Stimulated activated CD4-positive, alpha-beta T cell treated with anti-CD3 and anti-CD28 coated beads, Interleukin-1b, Interleukin-23, amount 100 ng/mL, for 24 hours (primary cell): ENCODE data around the gene ARL6.

Experiments used
- DNase-seq, 4 experiments: peaks; one replicate each; pipeline ENCODE4 v3.0.0-alpha.2; 2020; ENCODE audit warnings: low read depth in 4 of 4, low spot score in 1 of 4

Gene ARL6, protein sequence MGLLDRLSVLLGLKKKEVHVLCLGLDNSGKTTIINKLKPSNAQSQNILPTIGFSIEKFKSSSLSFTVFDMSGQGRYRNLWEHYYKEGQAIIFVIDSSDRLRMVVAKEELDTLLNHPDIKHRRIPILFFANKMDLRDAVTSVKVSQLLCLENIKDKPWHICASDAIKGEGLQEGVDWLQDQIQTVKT

DNA sequence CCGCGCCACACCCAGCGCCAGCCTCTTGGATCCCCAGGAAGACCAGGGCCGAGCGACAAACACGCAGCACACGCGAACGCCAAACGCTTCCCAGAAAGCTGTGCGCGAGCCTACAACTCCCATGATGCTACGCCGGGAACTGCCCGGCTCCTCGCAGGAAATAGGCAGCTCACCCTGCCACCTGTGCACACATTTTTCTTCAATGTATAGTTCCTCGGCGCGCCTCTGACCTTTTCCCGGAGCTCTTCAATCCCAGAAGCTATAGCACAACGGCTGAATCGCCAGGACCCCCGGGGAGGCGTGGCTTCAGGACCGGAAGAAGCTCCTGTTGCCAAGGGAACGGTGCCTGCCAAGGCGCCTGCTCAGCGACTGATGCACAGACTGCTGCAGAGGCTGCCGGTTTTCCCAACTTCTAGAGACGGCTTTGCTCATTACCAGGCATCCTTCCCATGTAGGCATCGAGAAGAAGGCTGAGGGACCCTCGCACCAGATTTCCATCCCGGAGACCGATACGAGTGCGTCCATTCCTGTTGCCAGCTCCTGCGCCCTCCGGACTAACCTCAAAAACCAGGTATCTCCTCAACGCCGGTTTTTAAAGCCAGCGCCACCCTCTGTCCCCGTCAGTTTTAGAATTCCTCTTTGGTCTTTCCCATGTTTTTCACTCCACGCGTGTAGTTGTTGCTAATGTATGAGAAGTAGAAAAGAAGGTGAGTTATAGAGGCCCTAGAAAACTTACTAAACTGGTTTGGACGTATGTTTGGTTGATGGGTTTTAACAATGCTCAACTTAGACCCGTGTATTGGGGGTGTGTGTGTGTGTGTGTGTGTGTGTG, at the start of gene ARL6:
Gene ARL6, plus strand, starts transcription at position 352 of the 832 bp plus-strand sequence. CDS start 3,350 bp downstream, outside the sequence.
- peak; percentile 38 to 67 (median 48) for DNase-seq

DNA sequence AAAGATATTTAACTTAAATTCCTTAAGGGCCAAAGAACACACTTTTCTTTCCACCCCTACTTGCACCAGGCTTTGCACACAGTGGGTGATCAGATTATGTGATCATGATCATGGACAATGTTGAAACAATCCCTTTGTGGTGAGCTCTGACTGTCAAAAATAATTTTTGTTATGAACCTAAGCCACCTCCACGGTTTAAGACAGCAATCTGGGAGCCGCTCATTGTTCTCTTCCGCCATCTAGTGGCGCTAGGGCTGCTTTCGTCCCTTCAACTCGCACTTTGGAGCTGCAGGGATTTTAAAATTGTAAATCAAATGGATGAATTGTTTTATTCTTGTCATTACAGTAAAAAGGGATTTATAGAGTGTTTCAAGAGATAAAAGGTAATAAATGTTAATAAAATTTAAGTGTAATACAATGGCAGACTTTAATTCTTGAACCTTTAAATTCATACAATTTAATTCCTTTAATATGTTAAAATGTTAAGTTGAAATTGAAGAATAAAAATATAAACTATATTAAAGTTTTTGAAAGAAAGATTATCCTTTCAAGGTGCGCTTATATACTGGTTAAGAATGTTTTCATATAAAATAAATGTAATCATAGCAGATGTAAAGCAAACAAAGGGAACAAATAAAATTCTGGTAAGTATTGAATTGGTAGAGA, 45.3 kb upstream of the ARL6 start:
- DNase-seq, result peak; percentile 30 to 41 (median 35)

- DNase-seq, result no peak
Observed at GRCh38 chr3:97720417-97720816, 44.1 kb upstream of the ARL6 start.

DNA sequence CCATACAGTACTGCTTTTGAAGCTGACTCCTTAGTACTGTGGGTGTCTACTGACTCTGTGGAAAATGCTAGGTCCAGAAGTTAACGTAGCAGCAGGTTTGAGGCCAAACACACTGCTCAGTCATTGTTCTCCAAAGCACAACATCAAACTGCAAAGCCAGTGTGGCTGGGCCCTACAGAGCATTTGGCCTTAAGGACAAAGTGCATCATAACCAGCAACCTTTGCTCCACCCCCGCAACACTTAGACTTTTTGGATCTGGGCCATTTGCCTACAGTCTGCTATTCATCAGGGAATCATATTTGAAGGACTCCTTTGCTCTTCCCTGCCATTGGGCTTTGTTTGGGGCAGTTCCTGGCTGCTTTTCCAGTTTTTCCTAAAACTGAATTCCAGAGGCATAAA, 43.1 kb upstream of the ARL6 start:
- no peak for DNase-seq

GRCh38 chr3:97736928-97737327, 27.6 kb upstream of the ARL6 start:
- no peak for DNase-seq

DNA sequence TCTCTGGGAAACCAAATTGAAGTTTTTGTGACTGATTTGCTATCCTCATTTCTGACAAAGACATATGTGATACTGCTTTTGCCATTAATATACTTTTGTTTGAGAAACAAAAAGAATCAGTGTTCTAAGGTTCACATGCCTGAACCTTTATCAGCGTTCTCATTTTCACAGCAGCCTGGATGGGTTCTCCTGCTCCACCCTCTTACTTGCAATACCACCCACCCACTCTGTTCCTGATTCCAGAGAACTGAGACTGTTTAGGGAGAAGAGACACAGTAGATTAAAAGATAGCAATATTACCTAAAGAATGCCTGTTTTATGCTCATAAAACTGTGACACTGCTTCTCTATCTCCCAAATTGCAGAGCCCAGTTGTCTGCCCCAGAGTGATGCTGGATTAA, 25.8 kb upstream of the ARL6 start:
- DNase-seq, result no peak

DNA sequence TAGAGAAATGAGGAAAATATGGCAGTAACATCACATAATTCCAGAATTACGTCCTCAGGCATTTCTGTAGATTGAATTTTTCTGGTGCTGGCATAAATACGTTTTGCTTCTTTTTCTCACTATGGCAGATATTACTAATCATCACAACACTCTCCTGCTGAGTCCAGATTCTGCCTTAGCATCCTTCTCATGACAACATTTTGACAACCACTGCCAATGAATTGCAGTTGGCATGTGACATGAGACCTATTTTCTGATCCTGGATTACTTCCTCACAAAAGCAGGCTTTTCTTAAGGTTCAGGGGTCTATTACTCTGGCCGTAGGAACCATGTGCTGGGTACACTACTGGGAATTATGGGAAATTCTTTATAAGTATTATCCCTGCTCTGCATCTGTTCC, 22.5 kb upstream of the ARL6 start:
- no peak for DNase-seq

DNA sequence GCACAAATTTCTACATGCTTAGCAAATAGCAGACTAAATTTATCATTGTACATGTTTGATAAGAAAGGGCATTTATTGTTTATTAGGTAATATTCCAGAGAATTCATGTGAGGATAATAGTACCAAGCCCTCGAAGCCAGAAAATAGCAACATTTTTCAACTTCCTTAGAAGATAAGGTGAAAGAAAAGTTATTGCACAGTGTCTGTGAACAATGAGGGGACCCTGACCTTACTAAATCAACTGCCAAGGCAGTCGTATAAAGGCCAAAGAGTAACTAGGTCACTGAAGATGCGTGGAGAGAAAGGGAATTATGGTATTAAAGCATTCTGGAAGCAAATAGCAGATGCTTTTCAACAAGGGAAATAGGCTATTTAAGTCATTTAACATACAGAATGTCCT, 20.3 kb upstream of the ARL6 start:
- DNase-seq, result no peak

DNA sequence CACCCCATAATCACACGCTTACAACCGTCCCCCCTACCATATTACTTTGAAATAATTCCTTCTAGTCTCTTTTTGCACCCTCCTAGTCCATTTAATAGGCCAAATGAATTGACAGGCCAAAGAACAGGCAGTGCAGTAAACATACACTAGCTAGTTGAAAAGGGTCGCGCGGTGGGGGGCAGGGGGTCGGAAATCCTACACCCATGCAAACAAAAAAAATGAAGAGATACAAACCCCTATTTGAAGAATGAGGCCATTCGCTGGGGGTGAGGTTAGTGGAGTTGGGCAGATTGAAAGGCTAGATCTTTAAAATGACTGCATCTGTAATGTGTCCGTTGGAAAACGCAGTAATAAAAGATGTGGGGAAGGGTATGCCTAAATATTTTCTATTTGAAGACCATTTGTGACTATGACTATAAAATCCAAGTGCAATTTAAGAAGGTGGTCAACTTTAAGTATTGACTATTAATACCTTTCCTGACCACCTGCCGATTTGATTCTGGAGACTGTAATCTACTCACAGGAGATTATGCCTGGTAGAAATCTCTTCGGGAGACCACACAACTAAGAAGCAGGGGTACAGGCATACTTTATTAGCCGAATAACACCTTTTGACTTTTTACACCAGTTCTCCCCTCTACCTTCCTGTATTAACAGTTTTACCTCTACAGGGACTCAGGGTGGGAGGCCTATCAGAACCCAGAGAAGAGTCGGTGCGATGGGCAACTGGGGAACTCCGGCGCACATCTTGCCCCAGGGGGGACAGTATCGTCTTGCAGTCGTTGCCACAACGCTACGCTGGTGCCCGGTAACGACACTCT, 762 bp upstream of the ARL6 start:
- DNase-seq, result no peak

DNA sequence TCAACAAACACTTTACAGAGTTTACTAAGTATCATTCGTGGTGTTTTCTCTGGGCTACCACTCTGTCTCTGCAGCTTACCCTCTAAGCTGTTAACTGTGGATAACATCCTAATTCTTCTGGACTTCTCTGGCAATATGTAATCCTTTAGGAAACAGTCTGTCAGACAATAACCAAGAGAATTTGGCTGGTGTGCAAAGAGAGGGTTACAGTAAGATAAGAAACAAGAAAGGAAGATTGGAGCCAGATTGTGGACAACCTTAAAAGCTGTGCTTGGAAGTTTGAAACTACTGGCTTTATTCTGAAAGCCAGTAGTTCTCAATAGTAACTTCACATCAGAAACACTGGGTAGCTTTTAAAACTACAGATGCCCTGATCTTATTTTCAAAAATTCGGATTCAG, 778 bp downstream of the ARL6 start:
- no peak for DNase-seq

DNA sequence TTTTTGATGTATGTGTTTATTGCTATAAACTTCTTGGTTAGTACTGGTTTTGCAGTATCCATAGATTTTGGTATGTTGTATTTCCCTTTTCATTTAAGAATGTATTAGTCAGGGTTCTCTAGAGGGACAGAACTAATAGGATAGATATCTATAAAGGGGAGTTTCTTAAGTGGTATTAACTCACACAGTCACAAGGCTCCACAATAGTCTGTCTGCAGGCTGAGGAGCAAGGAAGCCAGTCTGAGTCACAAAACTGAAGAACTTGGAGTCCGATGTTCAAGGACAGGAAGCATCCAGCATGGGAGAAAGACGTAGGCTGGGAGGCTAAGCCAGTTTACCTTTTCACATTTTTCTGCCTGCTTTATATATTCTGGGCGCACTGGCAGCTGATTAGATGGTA, 8.4 kb downstream of the ARL6 start:
- no peak for DNase-seq

GRCh38 chr3:97778152-97778551, 13.6 kb downstream of the ARL6 start:
- no peak for DNase-seq

- no peak for DNase-seq
Observed at GRCh38 chr3:97793420-97794019, 29.0 kb downstream of the ARL6 start.

GRCh38 chr3:97795951-97796350, 31.4 kb downstream of the ARL6 start:
- no peak for DNase-seq

- DNase-seq, result no peak
Observed at GRCh38 chr3:97804471-97804870, 39.9 kb downstream of the ARL6 start.

DNA sequence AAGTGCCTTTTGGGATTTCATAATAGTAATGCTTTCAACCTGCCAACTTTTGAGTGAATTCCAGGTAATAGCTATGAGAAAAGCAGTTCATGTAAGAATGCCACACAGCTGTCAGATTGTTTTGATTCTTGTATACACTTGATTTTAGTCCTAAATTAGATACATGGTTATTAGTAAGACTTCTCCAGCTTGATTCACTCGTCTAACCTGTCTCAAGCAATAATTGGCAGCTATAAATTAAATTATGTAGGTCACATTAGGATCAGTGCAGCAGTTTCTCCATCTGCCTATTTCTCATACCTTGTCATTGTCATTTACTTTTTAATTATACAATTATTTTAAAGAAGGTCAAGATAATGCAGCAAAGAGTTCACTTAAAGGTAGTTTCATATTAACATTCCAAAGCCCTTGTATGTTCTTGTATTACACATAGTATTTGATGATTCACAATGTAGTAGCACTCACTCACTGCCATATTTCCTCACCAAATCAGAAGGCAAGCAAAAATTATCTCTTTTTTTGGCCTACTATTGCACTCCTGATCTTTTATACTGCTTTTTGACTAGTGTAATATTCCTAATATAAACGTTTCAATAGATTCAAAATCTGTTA, 46.3 kb downstream of the ARL6 start:
- no peak for DNase-seq

GRCh38 chr3:97815149-97815917, 50.8 kb downstream of the ARL6 start:
- peak in 1 of 4 experiments; percentile 28 for DNase-seq

GRCh38 chr3:97816811-97817210, 52.3 kb downstream of the ARL6 start:
- DNase-seq, result no peak

DNA sequence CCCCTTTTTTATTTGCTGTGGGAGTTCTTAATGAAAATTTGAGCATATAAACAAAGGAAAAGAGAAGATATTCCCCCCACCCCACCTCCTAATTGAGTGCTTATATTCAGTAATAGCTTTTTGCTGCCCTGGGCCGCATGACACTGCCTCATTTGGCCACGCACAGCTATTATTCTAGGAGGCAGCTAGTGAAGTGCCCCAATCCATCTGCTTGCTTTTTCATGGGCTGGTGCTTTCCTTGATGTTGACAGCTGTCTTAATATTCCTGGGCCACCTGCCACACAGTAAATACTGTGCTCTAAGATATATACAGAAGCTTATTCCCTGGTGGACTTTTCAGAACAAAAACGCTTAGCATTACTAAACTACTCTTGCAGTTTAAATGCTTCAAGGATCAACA, 53.4 kb downstream of the ARL6 start:
- DNase-seq, result no peak

- no peak for DNase-seq
Observed at GRCh38 chr3:97820780-97821179, 56.2 kb downstream of the ARL6 start.
